GM21786 (cell line): ENCODE data around the gene AAK1.
"Not testable (repeated sequence)": the region's sequence is repeated elsewhere in the genome, so short reads cannot be mapped to it uniquely, and the experiment has no call there.

Experiments used
- ATAC-seq: cut with Tn5 transposase; IDR thresholded peaks from one replicate; pipeline ENCODE4 v1.9.1; 2021; ENCODE audit not compliant: unreplicated experiment

Gene AAK1

DNA sequence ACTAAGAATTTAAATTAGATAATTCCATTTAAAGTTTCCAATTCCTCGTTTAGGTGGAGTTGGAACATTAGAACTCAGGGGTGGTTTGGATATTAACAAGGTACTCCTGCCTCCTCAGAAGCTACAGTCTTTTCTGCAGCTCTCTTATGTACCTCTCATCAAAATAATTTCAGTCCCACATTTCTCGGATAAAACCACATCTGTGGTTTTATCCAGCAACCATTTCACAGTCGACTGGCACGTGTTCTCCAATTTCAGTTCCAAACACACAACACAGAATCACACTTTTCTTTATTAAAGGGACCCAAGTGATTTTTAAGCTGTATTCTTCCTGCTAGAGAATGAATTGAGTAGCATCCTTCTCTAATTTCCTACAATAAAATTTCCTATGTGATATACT, 183.6 kb downstream of the AAK1 start:
- ATAC-seq: no peak

DNA sequence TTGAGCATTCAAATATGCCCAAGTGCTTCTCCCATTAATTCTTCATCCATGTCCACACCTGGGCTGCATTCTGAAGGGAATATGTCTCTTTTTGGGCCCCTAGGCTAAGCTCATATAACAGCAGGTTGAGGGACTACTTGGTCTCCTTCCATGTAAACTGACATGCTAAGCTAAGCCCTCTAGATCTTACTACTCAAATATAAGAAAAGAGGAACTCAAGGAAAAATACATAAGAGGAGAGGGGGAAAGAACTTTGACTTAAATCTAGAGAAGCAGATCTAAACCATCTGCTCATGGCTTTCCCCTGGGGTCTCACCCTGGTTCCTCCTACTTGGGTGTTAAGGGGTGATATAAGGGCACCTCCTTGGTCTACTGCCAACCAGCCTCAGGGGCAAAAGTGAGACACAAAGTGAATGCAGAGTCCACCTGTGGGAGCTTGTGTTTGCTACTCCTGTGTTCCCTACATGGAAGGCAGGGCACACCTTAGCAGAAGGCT, 186.5 kb downstream of the AAK1 start:
- no peak for ATAC-seq

DNA sequence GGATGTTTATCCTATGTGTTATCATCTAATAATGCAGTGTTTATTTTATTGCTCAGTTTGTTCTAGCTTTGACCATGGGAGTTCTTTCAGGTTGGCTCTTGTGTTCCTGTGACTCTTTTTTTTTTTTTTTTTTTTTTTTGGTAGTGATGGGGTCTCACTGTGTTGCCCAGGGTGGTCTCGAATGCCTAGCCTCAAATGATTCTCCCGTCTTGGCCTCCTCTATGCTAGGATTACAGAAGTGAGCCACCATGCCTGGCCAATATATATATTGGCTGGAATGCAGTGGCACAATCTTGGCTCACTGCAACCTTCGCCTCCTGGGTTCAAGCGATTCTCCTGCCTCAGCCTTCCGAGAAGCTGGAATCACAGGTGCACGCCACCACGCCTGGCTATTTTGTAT, 187.4 kb downstream of the AAK1 start:
- ATAC-seq: no peak

DNA sequence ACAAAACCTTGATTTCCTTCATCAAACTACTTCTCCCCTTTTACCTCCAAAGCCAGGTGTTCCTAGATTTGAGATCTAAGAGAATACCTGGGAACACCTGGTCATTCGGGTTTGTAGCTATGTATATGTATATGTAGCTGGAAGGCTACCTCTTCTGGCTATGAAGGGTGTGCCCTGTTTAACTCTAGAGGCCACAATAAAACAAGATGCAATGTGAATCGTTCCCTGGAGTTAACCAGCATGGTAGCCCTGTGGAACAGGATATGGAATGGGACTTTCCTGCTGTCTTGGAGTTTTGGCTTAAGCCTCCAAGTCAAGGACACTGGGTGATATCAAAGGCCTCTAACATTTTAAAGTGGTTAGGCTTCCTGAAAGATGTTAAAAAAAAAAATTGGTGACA, 188.6 kb downstream of the AAK1 start:
- no peak for ATAC-seq

DNA sequence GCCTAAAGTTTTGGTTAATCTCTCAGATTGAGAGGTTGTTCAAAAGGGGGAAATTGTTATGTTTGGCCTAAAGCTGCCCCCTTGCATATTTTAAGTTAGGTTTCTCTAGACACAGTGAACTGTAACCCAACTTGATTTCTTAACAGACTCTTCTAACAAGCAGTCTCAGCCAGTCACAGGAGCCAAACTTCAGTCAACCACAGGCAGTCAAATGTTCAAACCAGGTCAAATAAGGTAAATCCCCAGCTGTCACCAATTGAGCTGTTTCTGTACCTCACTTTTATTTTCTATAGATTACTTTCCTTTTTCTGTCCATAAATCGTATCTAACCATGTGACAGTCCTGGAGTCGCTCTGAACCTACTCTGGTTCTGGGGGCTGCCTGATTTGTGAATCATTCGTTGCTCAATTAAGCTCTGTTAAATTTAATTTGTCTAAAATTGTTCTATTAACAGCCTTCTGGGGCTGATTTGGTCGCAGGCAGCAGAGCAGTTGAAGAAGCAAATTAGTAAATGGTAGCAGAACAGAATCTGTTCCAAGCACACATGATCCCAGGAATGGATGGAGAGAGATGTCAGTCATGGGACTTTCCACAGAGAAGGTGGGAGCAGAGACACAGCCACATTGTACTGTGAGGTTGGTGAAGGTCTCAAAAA, 189.9 kb downstream of the AAK1 start:
- peak; percentile 96 for ATAC-seq

DNA sequence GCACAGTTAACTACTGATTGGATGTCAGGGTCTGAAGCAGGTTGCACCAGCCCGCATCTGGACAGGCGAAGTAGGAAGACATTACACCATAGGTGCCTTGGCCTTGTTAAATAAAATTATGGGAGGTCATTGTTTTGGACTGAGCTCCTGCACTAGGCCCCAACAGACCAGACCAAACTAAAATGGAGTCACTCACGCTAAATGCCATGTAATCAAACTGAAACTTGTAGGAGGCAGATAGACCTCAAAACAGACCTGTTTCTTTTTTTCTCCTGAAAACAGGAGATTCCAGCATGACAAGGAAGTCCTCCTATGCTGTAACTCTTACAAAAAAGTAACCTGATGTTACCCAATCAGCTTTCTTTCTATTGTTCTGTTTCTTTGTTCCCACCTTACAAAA, 190.9 kb downstream of the AAK1 start:
- ATAC-seq: no peak

DNA sequence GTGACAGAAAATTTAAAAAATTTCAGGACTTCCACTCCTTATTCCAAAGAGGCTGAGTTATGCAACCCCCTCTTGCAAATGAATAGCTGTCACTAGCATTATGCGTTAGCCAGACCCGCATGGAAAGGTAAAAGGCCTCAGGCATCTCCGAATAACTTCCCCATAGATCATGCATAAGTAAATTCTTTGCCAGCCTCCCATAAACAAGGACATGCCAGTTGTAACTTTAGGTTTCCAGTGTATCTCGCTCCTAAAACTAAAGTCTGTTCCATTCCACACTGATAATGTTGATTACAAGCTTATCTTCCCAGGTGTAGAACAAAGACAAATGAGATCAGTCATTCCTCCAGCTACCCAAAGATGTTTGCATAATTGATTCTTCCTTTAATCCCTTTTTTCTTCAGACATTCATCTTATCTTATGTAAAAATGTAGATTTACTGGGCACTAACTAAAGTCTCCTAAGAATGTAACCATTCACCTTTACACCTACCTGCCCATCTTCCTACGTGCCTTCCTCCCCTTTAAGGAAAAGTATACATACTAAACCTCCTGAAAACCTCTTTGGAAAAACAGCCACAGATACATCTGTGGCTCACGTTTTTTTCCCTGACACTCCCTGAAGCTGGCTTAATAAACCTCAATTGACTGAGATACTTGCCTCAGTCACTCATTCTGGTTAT, 192.7 kb downstream of the AAK1 start:
- no peak for ATAC-seq

DNA sequence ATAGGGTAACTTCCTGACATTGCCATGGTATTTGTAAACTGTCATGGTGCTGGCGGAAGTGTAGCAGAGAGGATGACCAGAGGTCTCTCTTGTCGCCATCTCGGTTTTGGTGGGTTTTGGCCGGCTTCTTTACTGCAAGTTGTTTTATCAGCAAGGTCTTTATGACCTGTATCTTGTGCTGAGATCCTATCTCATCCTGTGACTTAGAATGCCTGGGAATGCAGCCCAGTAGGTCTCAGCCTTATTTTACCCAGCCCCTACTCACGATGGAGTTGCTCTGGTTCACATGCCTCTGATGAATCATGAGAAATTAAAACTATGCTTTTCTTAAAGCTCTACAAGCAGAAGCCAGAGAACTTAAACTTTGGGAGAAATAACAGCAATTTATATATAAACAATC, 193.6 kb downstream of the AAK1 start:
- ATAC-seq: no peak

DNA sequence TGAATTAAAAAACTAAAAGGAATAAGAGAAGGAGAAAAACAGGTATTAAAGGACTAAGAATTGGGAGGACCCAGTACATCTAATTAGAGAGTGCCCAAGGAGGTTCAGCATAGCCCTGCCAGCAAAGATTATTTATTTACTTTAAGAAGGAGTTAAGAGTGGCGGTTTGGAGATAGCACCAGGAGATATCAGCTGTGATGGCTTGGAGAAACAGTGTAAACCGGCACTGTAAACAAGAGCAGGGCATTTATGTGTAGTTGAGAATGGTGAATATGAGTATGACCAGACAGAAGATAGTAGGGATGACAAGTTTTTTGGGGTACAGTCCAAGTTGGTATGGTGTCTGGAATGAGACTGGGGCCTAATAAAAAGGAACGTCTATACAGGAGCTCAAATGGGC, 199.9 kb downstream of the AAK1 start:
- ATAC-seq: not testable (repeated sequence)

DNA sequence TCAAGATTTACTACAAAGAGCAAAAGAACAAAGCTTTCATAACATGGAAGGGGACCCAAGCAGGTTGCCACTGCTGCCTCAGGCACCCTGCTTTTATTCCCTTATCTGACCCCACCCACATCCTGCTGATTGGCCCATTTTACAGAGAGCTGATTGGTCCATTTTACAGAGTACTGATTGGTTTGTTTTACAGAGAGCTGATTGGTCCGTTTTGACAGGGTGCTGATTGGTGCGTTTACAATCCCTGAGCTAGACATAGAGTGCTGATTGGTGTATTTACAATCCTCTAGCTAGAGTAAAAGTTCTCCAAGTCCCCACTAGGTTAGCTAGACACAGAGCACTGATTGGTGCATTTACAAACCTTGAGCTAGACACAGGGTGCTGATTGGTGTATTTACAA, 204.0 kb downstream of the AAK1 start:
- not testable (repeated sequence) for ATAC-seq

DNA sequence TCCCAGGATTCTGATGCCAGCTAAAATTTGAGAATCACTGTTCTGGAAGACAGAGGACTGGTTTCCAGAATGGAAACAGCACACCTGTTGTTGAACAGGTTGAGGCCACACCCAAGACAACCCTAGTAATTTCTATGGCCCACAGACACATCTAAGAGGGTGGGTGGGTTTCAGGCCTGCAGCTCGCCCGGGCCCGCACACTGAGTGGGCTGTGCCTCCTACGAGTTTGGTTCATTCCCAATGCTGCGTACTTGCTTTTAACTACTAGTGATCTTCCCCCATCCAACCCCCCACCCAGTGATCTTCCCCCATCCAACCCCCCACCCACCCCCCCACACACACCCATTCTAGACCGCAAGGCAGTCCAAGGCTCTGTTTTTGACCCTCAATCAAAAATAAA, 205.0 kb downstream of the AAK1 start:
- no peak for ATAC-seq

DNA sequence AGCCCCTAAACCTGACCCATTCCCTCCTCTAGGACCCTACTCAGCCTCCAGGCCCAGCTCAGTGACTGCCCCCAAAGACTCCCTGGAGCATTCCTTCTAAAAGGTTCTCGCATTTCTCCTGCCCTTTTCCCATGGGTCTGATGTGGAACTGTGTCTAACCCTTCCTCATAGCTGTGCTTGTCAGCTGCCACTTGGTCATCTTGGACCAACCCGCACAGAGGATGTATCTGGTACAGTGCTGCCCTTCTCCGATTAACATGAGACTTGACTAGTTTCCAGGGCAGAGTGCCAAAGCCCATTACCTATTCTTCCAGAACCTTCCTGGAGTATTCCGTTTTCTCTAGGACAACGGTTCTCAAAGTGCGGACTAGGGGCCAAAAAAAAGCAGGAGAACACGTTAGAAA, 205.8 kb downstream of the AAK1 start:
- ATAC-seq: no peak

DNA sequence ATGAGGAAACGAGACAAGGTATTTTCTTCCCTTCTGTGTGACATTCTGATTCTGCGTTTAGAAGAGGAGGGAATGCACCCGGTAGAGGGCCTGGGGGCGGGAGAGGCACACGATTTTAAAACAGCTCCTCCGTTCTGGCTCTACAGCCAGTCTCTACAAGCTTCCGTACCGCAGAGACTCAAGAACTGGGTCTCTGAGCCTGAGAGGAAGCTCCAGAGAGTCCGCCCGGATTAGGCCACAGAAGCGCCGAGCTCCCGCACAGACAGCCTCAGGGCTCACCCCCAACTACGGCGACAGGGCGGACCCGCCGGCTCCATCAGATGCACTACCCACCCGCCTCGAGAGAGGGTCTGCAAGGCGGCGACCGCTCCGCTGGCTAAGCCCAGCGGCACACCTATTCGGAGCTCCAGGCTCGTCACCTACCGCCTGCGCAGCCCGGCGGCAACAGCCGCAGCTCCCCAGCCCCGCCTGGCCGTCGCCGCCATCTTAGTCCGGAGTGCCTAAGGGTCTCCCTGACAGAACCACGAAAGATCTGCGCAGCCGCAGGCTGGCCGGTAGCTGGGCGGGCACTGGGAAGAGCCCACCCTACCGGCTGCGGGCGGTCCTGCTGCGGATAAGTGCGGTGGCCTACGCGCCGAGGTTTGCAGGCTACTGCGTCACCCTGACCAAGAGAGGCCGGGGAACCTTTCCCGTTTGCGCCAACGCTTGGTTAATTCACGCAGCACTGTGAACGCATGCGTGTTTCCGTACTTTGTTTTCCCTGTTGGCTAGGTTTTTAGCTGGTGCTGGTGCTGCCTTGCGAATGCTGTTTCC, 206.4 kb downstream of the AAK1 start, which contains the start of gene NFU1:
TSS of gene NFU1 (minus strand) at position 498 of the 813 bp plus-strand sequence. CDS start at position 485, 13 bp downstream.
- ATAC-seq: peak; percentile 95

DNA sequence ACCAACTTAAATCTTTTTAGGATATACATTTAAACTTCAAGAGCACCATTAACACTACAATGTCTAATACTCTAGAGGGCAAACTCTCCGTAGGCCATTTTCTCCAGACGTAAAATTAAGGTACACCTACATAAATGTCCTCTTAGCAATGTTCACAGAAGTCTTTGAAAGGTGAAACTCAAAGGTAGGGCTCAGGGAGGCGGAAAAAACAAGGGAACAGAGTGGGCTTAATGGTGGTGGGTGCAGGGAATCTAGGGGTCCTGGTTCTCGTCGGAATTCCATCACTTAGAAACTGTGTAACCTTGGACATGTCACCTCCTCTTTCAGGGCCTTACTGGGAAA, 207.0 kb downstream of the AAK1 start:
- no peak for ATAC-seq

DNA sequence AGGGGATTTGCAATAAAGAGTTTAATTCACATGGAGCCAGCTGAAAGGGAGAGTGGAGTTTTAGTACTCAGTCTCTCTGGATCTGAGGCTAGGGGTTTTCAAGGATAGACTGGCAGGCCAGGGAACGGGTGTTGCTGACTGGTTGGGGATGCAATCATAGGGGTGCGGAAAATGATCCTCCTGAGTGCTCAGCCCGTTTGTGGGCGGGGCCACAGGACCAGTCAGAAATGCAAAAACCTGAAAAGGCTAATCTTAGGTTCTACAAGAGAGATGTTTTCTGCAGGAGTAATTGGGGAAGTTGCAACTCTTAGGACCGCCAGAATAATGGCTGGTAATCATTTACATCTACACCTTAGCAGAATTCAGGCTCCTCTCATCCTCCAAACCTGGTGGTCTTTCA, 208.8 kb downstream of the AAK1 start:
- no peak for ATAC-seq

DNA sequence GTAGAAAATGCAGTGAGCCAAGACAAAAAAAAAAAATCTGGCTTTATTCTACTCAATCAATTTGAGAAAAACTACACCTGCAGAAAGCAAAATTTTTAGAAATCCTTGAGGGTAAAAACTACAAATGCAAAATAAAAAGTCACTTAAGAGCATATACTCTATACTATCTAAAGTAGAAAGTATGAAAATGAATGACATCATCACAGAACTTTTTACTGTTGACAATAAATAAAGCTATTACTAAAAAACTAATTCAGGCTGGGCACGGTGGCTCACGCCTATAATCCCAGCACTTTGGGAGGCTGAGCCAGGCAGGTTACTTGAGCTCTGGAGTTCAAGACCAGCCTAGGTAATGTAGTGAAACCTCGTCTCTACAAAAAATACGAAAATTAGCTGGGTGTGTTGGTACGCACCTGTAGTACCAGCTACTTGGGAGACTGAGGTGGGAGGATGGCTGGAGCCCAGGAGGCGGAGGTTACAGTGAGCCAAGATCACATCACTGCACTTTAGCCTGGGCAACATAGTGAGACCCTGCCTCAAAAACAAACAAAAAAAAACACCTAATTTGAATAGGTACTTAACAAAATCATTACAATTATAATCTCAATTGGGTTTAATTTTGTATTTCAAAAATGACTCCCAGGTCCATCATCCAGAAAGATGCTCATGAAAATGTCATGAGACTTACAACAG, 213.9 kb downstream of the AAK1 start:
- no peak for ATAC-seq

DNA sequence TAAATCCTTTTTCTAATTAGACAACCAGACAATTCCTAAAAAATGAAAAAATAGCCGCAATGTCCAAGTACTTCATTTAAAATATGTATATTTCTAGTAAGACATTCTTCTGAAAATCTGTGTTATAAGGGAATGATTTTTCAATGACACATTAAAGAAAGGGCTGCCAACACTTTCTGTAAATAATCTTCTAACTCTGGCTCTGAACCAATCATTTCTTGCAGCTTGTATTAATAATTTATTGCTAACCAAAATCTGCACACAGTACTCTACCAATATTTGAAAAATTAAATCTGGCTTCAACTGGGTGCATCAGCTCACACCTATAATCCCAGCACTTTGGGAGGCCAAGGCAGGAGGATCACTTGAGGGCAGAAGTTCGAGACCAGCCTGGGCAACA, 214.6 kb downstream of the AAK1 start:
- ATAC-seq: no peak

DNA sequence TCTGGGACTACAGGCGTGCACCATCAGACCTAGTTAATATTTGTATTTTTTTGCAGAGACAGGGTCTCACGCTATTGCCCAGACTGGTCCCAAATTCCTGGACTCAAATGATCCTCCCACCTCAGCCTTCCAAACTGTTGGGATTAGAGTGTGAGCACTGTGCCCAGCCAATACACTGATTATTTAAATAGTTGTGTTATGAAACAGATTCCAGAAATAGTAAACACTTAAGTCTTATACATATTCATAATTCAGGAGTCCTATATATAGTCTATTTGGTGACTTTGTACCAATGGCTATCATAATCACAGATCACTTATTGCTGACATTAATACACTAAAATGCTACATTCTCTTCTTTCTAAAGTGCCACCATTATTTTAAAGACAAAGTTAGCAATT, 219.1 kb downstream of the AAK1 start:
- no peak for ATAC-seq

DNA sequence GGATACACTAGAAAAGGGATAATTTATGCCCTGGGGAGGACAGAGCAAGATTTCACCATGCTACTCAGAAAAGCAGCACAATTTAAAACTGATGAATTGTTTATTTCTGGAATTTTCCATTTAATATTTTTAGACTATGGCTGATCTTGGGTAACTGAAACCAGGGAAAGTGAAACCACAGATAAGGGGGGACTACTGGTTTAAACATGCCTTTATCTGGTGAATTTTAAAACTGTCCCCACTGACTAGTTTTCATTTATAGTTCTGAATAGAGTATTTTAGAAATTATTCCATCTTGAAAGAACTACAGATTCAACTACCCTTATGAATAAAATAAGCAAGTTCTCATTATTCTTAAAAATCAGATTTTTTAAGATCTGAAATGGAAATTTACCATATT, 221.3 kb downstream of the AAK1 start:
- no peak for ATAC-seq

DNA sequence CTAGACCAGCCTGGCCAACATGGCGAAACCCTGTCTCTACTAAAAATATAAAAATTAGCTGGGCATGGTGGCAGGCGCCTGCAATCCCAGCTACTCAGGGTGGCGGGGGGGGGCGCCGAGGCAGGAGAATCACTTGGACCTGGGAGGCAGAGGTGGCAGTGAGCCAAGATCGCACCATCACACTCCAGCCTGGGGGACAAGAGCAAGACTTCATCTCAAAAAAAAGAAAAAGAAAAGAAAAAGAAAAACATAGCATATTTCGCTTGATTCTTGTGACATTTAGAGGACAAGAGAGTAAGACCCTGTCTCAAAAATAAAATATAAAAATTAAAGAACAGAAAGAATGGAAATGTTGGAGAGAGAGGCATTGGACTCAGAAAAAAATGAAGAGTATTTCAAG, 224.4 kb downstream of the AAK1 start:
- not testable (repeated sequence) for ATAC-seq

DNA sequence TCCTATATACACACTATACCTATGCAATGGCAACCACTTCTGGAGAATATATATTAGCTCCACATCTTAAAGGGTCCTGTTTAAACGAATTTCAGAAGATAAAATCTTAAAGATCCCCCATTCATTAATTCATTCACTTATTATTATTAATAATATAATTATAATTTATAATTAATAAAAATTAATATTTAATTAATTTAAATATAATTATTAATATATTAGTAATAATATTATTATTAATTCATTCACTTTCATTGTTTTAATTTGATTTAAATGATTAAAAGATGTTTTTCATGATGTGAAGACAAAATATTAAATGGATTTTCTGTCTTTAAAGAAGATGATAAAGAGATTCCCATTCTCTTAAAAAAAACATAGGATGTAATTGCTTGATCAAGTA, 227.4 kb downstream of the AAK1 start:
- no peak for ATAC-seq
